Body of pancreas (tissue), 4 donors: ENCODE results near the gene TEAD1. TPM values are rescaled to one million over a fixed set of nuclear protein-coding genes. Genes with fewer than 3 reads are reported as not detected.

ENCODE experiments used
- ATAC-seq: fragments of 150-250 bp; one replicate; pipeline ENCODE4 v1.9.1; 2016
- DNase-seq, 4 donors: peaks; one replicate each; pipeline ENCODE4 v3.0.0-alpha.2; 2019
- H3K27ac ChIP-seq, 4 donors: fragments of 200-600 bp; sonication (generic); 1 replicate in 3 of 4; 2 replicates in 1 of 4; pipeline versions ENCODE4 v1.5.1 to v1.6.1; 2016 to 2019; ENCODE audit warnings: mild to moderate bottlenecking in 1 of 4, mixed read lengths in 1 of 4, moderate library complexity in 1 of 4
- H3K27me3 ChIP-seq, 2 donors: fragments of 200-600 bp; sonication (generic); one replicate each; pipeline ENCODE4 v1.6.0; 2016; ENCODE audit warnings: mild to moderate bottlenecking in 1 of 2
- H3K36me3 ChIP-seq, 2 donors: fragments of 200-600 bp; sonication (generic); replicated peaks in 1 of 2; 2 replicates each; pipeline ENCODE4 v1.5.1; 2016; ENCODE audit warnings: low read depth in 2 of 2; ENCODE audit not compliant: insufficient read depth in 1 of 2
- H3K4me1 ChIP-seq: fragments of 200-600 bp; sonication (generic); one replicate; pipeline ENCODE4 v1.6.0; 2016
- H3K4me3 ChIP-seq, 2 donors: fragments of 200-600 bp; sonication (generic); 1 replicate in 1 of 2; 2 replicates in 1 of 2; pipeline ENCODE4 v1.5.1; 2016 to 2019
- H3K9me3 ChIP-seq, 3 donors: fragments of 200-600 bp; sonication (generic); 1 replicate in 2 of 3; 2 replicates in 1 of 3; pipeline ENCODE4 v1.5.1; 2016
- POLR2A ChIP-seq, 3 donors: fragments of 450-650 bp; IDR thresholded peaks; one replicate each; pipeline ENCODE4 v1.6.1; 2016; ENCODE audit warnings: antibody characterized with exemption in 3 of 3, mild to moderate bottlenecking in 2 of 3
- WGBS, 2 donors: methylation state at CpG; one replicate each; pipeline ENCODE4 v1.1.5; 2017; 5-methylcytosine and 5-hydroxymethylcytosine counted together
- intact Hi-C: fragments of 100-400 bp; cut with DNase I; formaldehyde crosslinking; loops from one replicate; pipeline ENCODE4 v1.15.1; 2023
- total RNA-seq, 2 donors: library from RNA; depleted of rRNA; stranded (reverse); fragments of >200 nt; gene quantifications; one replicate each; pipeline ENCODE4 v1.1.0, GENCODE V29; 2016
- TF ChIP-seq, protein P1 (sequence below), 7 experiments: fragments of 450-650 bp in 4 of 7; fragments of 200-600 bp in 3 of 7; sonication (generic) in 3 of 7; IDR thresholded peaks; one replicate each; pipeline ENCODE4 v1.5.1; 2016 to 2019; ENCODE audit warnings: antibody characterized with exemption in 7 of 7

The TEAD1 gene
- total RNA-seq, 2 donors from 2014 or later = 36.9 to 55.0 TPM

GRCh38 chr11:12829131-12829530, 154.9 kb downstream of the TEAD1 start:
- Histone ChIP-seq H3K4me1 (peaks cover 79% of the 10 kb centered on the region), H3K4me3 (no peak overlapping the region), H3K27ac (peak overlapping the region; percentile 56 to 90 (median 82)), H3K27me3 (no peaks in the 10 kb centered on the region), H3K36me3 (no peaks in the 10 kb centered on the region), H3K9me3 (no peaks in the 10 kb centered on the region)
- TF ChIP-seq, protein P1, sequence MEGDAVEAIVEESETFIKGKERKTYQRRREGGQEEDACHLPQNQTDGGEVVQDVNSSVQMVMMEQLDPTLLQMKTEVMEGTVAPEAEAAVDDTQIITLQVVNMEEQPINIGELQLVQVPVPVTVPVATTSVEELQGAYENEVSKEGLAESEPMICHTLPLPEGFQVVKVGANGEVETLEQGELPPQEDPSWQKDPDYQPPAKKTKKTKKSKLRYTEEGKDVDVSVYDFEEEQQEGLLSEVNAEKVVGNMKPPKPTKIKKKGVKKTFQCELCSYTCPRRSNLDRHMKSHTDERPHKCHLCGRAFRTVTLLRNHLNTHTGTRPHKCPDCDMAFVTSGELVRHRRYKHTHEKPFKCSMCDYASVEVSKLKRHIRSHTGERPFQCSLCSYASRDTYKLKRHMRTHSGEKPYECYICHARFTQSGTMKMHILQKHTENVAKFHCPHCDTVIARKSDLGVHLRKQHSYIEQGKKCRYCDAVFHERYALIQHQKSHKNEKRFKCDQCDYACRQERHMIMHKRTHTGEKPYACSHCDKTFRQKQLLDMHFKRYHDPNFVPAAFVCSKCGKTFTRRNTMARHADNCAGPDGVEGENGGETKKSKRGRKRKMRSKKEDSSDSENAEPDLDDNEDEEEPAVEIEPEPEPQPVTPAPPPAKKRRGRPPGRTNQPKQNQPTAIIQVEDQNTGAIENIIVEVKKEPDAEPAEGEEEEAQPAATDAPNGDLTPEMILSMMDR (IDR thresholded peaks at IDR 0.05) = no peak
- TF ChIP-seq POLR2A (IDR thresholded peaks at IDR 0.05) = no peak
- DNase-seq = peak in 1 of 4 donors; percentile 25
- no peak for ATAC-seq
- intact Hi-C loops = no loop called here
- WGBS, 2 donors = 15 to 16% methylated on average over 6 of the region's 6 CpGs

DNA sequence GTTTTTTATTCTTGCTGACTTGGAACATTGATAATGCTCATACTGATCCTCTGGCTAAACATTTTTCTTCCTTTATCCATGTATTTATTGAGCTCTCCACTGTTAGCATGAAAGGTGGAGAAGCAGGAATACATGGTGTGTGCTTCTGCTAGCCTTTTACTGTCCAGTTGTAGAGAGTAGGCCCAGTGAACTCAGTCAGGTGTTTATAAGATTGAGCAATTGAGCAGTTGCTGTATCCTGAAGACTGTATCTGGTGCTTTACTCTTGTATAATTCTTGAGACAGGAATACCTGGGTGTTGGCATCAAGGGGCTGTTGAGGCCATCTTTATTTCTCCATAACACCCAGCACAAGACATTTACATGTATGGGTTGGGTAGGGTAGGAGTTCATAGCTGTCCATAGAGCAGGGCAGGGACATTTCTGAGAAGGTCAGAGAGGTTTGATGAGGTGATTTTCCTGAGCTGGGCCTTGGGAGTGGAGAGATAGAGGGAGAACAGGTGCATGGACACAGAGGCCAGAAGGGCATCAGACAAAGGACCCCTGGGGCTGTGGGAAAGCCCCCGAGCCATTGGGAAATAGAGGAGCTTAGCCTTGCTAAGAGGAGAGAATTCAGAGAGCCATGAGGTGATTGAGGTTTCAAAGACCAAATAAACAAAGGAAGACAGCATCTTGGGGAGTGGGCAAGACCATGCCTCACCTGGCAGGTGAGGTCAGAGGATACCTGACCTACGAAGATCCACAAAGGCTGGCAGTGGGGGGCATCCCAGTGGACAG, 155.5 kb downstream of the TEAD1 start:
- Histone ChIP-seq H3K4me1 (peaks cover 77% of the 10 kb centered on the region), H3K9me3 (no peaks in the 10 kb centered on the region), H3K36me3 (no peaks in the 10 kb centered on the region), H3K27me3 (no peaks in the 10 kb centered on the region), H3K27ac (peak overlapping the region; percentile 56 to 90 (median 82)), H3K4me3 (no peak overlapping the region)
- 92 to 97% methylated on average over 2 of the region's 2 CpGs for WGBS, 2 donors
- intact Hi-C loops = no loop called here
- ATAC-seq (no peak), DNase-seq (no peak)
- TF ChIP-seq POLR2A (IDR thresholded peaks at IDR 0.05) = no peak

DNA sequence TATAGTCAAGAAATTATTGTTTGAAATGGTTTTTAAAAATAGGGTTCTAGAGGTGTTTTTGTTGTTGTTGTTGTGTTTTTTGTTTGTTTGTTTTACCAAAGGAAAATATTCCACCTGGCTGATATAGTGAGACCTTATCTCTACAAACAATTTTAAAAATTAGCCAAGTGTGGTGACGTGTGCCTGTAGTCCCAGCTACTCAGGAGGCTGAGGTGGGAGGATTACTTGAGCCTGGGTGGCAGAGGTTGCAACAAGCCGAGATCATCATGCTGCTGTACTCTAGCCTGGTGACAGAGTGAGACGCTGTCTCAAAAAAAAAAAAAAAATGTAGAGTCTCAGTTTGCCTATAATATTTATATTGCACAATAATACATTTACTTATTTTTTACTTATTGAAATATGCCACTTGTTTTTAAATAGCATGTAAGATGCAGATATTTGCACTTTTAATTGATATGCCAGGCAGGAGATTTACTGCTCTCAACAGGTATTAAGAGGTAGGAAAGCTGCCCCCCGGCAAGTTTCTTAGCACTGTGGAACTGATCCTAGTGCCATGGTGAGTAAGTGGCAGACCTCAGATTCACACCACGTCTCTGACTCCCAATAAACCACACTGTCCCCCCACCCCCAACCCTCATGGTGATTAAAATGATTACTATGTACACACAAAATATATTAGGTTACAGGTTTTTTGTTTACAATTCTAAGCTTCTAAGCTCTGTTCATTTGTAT, 157.4 kb downstream of the TEAD1 start:
- Histone ChIP-seq H3K4me1 (peaks cover 58% of the 10 kb centered on the region), H3K27ac (peak overlapping the region in 2 of 4 donors; percentile 43 to 90), H3K4me3 (no peak overlapping the region), H3K27me3 (no peaks in the 10 kb centered on the region), H3K36me3 (no peaks in the 10 kb centered on the region), H3K9me3 (no peaks in the 10 kb centered on the region)
- intact Hi-C loops = no loop called here
- TF ChIP-seq POLR2A (IDR thresholded peaks at IDR 0.05) = no peak
- TF ChIP-seq, protein P1 (IDR thresholded peaks at IDR 0.05) = no peak
- no peak for ATAC-seq
- 56 to 66% methylated on average over 5 of the region's 5 CpGs for WGBS, 2 donors
- no peak for DNase-seq

GRCh38 chr11:12832480-12833224, 158.4 kb downstream of the TEAD1 start:
- intact Hi-C loops = no loop called here
- H3K4me3 ChIP-seq = no peak overlapping the region
- no peak for ATAC-seq
- H3K27ac ChIP-seq = peak overlapping the region in 1 of 4 donors; percentile 43
- H3K27me3 ChIP-seq = no peaks in the 10 kb centered on the region
- 49 to 51% methylated on average over 2 of the region's 2 CpGs for WGBS, 2 donors
- TF ChIP-seq, protein P1 (IDR thresholded peaks at IDR 0.05) = no peak
- TF ChIP-seq POLR2A (IDR thresholded peaks at IDR 0.05) = no peak
- no peaks in the 10 kb centered on the region for H3K9me3 ChIP-seq
- DNase-seq = no peak
- peaks cover 48% of the 10 kb centered on the region for H3K4me1 ChIP-seq
- H3K36me3 ChIP-seq = no peaks in the 10 kb centered on the region

- Histone ChIP-seq H3K4me1 (peaks cover 39% of the 10 kb centered on the region), H3K4me3 (no peak overlapping the region), H3K9me3 (no peaks in the 10 kb centered on the region), H3K27ac (no peak overlapping the region), H3K27me3 (no peaks in the 10 kb centered on the region), H3K36me3 (no peaks in the 10 kb centered on the region)
- ATAC-seq (no peak), DNase-seq (no peak)
- TF ChIP-seq POLR2A (IDR thresholded peaks at IDR 0.05) = no peak
- TF ChIP-seq, protein P1 (IDR thresholded peaks at IDR 0.05) = no peak
- WGBS, 2 donors = 47 to 54% methylated on average over 2 of the region's 2 CpGs
- intact Hi-C loops = no loop called here
These were observed 159.9 kb downstream of the TEAD1 start for GRCh38 chr11:12834166-12834565.
